Thoracic aorta (tissue), 2 donors: ENCODE results near the gene CDR2L. TPM values are rescaled to one million over a fixed set of nuclear protein-coding genes. Genes with fewer than 3 reads are reported as not detected.
"Not testable (repeated sequence)": the region's sequence is repeated elsewhere in the genome, so short reads cannot be mapped to it uniquely, and the experiment has no call there.

Experiments
- ATAC-seq: fragments of 150-250 bp; one replicate; pipeline ENCODE4 v1.8.0; 2017; ENCODE audit warnings: low read depth; ENCODE audit not compliant: insufficient number of reproducible peaks, low FRiP score
- DNase-seq: peaks from one replicate; pipeline ENCODE4 v3.0.0-alpha.2; 2020; ENCODE audit warnings: low spot score
- H3K27ac ChIP-seq, 2 donors: fragments of 200-600 bp; sonication (generic); 1 replicate in 1 of 2; 2 replicates in 1 of 2; pipeline ENCODE4 v1.5.1; 2016; ENCODE audit warnings: mild to moderate bottlenecking in 2 of 2, moderate library complexity in 2 of 2
- H3K27me3 ChIP-seq: fragments of 200-600 bp; sonication (generic); replicated peaks from 2 replicates; pipeline ENCODE4 v1.6.0; 2016; ENCODE audit warnings: mild to moderate bottlenecking; ENCODE audit not compliant: insufficient read depth
- H3K36me3 ChIP-seq: fragments of 200-600 bp; sonication (generic); one replicate; pipeline ENCODE4 v1.5.1; 2016
- H3K4me1 ChIP-seq, 2 donors: fragments of 200-600 bp; sonication (generic); 1 replicate in 1 of 2; 2 replicates in 1 of 2; pipeline versions ENCODE4 v1.5.1 to v1.6.0; 2016; ENCODE audit warnings: low read depth in 2 of 2, mild to moderate bottlenecking in 1 of 2; ENCODE audit not compliant: control insufficient read depth in 1 of 2
- H3K4me3 ChIP-seq: fragments of 200-600 bp; sonication (generic); 2 replicates; pipeline ENCODE4 v1.5.1; 2016; ENCODE audit warnings: mild to moderate bottlenecking
- H3K9me3 ChIP-seq: fragments of 200-600 bp; sonication (generic); 2 replicates; pipeline ENCODE4 v1.5.1; 2016
- total RNA-seq, 2 donors: library from RNA; depleted of rRNA; stranded (reverse); fragments of >200 nt; gene quantifications; one replicate each; pipeline versions ENCODE4 v1.1.0 to v1.2.3, GENCODE V29; 2016
- TF ChIP-seq, protein P1 (sequence below): fragments of 200-600 bp; sonication (generic); IDR thresholded peaks from one replicate; pipeline ENCODE4 v1.5.1; 2019; ENCODE audit warnings: antibody characterized with exemption

CDR2L gene
- total RNA-seq, 2 donors from 2014 or later, result 26.4 to 29.8 TPM

DNA sequence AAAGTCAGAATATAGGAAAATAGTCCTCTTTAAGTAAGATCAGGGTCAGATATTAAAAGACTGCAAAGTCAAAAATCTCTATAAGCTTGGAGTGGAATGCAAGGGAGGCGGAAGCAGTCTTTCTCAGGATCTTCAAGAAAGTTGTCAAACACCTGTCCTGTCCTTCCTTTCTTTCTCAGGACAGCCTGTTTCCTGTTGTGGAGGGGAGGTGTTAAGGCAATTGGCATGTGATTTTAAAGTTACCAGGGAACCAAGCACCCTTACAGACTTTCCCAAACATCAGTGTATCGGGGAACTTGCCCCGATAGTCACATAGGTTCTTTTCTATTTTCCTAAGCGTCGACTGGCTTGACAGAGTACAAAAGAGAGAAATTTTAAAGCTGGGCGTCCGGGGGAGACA is 57.3 kb downstream of the CDR2L start:
- Histone ChIP-seq H3K4me1 (peaks cover 15 to 27% of the 10 kb centered on the region in 2 donors), H3K4me3 (no peak overlapping the region), H3K36me3 (peaks cover 27% of the 10 kb centered on the region), H3K9me3 (no peaks in the 10 kb centered on the region), H3K27ac (no peak overlapping the region), H3K27me3 (no peaks in the 10 kb centered on the region)
- TF ChIP-seq, protein P1, sequence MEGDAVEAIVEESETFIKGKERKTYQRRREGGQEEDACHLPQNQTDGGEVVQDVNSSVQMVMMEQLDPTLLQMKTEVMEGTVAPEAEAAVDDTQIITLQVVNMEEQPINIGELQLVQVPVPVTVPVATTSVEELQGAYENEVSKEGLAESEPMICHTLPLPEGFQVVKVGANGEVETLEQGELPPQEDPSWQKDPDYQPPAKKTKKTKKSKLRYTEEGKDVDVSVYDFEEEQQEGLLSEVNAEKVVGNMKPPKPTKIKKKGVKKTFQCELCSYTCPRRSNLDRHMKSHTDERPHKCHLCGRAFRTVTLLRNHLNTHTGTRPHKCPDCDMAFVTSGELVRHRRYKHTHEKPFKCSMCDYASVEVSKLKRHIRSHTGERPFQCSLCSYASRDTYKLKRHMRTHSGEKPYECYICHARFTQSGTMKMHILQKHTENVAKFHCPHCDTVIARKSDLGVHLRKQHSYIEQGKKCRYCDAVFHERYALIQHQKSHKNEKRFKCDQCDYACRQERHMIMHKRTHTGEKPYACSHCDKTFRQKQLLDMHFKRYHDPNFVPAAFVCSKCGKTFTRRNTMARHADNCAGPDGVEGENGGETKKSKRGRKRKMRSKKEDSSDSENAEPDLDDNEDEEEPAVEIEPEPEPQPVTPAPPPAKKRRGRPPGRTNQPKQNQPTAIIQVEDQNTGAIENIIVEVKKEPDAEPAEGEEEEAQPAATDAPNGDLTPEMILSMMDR, result no peak
- ATAC-seq (no peak), DNase-seq (no peak)

DNA sequence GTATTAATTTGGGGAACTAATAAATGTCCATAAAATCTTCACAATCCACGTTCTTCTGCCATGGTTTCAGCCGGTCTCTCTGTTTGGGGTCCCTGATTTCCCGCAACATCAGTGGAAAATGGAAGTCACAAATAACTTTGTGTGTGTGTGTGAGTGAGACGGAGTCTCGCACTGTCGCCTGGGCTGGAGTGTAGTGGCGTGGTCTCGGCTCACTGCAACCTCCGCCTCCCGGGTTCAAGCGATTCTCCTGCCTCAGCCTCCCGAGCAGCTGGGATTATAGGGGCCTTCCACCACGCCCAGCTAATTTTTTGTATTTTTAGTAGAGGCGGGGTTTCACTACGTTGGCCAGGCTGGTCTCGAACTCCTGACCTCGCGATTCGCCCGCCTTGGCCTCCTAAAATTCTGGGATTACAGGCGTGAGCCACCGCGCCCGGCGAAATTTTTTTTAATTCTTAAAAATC is 58.5 kb downstream of the CDR2L start:
- Histone ChIP-seq H3K27ac (peak overlapping the region; percentile 92 to 93), H3K4me3 (peak overlapping the region; percentile 89), H3K36me3 (peaks cover 20% of the 10 kb centered on the region), H3K4me1 (peaks cover 15 to 27% of the 10 kb centered on the region in 2 donors)
- not testable (repeated sequence) for H3K9me3 ChIP-seq, DNase-seq, H3K27me3 ChIP-seq, ATAC-seq

DNA sequence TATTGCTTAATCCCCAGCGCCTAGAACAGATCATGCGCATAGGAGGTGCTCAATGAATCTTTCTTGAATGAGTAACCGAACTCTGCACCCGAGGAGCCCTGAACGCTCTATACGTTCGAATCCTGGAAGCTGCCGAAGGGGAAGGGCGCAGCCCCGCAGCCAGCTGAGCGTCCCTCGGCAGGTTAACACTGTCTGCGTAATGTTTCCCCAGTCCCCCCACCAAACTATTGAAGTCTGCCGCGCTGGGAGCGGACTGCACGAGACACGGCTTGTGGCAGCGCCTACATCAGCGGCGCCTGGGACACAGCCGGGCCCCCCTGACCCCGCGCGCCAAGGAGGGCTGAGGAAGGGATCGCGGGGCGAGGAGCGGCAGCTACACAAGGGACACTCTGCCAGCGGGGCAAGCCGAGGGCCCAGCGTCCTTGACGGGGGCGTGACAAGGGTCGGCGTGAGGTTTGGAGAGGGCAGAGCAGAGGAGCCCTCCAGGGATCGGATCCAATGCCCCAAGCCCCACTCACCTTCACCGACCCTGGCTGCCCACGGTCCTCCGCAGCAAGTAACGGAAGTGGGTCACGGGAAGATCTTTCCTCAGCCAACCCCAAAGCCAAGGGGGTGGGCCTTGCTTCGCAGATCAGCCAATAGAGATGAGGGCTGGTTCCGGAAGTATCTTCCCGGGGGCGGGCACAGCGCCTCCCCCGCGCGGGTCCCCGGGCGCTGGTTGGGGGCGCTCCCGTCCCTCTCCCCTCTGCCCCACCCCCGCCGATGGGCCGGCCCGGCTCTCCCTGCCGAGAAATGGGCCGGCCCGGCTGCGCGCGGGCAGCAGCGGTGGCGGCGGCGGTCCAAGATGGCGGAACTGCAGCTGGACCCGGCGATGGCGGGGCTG is 59.2 kb downstream of the CDR2L start, which contains the start of the genes ATP5PD and KCTD2:
Gene ATP5PD, minus strand, starts transcription at position 563 of the 883 bp plus-strand sequence. CDS start 4,319 bp downstream, outside the sequence.
Gene KCTD2, plus strand, starts transcription at position 819 of the 883 bp plus-strand sequence. Its CDS starts 26 bp downstream, at position 845.
- TF ChIP-seq, protein P1, result no peak
- peaks cover 15 to 27% of the 10 kb centered on the region in 2 donors for H3K4me1 ChIP-seq
- peak within 1 kb of the TSS; percentile 92 to 93 for H3K27ac ChIP-seq
- DNase-seq (peak; percentile 83), ATAC-seq (peak; percentile 97)
- H3K4me3 ChIP-seq, result peak within 1 kb of the TSS; percentile 89
- no peaks in the 10 kb centered on the region for H3K27me3 ChIP-seq
- no peaks in the 10 kb centered on the region for H3K9me3 ChIP-seq
- H3K36me3 ChIP-seq, result peaks cover 14% of the 10 kb centered on the region

DNA sequence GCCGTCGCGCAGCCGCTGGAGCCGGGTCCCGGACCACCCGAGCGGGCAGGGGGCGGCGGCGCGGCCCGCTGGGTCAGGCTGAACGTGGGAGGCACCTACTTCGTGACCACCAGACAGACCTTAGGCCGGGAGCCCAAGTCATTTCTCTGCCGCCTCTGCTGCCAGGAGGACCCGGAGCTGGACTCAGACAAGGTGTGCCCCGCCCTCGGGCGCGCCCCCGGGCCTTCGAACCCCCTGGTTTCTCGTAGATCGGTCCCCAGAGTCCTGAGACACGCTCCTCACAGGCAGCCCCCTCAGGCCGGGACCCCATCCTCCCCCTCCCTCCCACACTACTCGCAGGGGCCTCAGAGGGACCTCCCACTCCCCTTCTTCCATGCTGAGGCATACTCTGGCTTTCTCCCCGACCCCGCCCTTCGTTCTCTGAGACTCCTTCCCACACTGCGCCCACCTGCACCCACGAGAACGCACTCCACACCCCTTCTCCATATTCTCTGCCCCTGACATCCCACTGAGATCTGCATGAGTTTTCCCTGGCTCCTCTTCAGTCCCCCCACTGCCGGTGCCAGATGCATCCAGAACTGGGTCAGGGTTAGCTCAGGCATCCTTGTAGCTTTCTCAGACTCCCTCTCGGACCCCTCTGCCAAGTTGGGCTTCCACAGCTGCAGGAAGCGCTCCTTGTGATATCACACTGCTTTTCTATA is 60.1 kb downstream of the CDR2L start:
- ATAC-seq (no peak), DNase-seq (no peak)
- peak overlapping the region; percentile 43 to 61 for H3K27ac ChIP-seq
- peak overlapping the region; percentile 89 for H3K4me3 ChIP-seq
- H3K9me3 ChIP-seq, result no peaks in the 10 kb centered on the region
- H3K36me3 ChIP-seq, result peaks cover 8% of the 10 kb centered on the region
- TF ChIP-seq, protein P1, result no peak
- no peaks in the 10 kb centered on the region for H3K27me3 ChIP-seq
- peaks cover 15 to 27% of the 10 kb centered on the region in 2 donors for H3K4me1 ChIP-seq

DNA sequence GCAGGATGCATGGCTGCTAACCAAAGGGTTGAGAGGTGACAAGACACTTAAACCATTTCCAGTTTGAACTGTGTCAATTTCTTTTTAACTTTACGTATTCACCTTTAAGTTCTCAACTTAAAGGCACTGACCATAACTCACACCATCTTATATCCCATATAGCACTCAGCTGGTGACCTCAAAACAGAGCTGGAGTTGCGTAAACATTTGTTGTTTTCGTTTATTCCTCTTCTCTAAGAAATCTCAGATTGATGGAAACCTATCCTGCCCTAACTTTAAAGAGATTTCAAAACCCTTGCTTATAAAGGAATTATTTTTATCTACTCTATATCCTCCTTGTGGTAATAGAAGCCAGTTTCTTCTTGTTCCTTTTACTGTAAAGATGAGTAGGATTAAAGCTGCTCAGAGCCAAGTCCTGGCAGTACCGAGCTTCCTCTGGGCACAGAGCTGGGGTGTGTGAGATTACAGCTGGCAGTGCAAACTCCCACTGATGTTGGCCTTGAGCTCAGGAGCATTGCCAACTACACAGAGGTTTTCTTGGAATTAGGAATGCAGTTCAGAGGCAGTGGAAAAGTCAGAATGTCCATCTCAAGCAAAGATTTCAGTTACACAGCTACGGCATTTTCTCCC is 60.9 kb downstream of the CDR2L start:
- DNase-seq (peak; percentile 15), ATAC-seq (no peak)
- H3K9me3 ChIP-seq, result no peaks in the 10 kb centered on the region
- H3K27ac ChIP-seq, result peak overlapping the region in 1 of 2 donors; percentile 43
- TF ChIP-seq, protein P1, result no peak
- H3K36me3 ChIP-seq, result peaks cover 14% of the 10 kb centered on the region
- H3K4me3 ChIP-seq, result peak overlapping the region; percentile 89
- H3K4me1 ChIP-seq, result peaks cover 15 to 27% of the 10 kb centered on the region in 2 donors
- H3K27me3 ChIP-seq, result no peaks in the 10 kb centered on the region
